Measurements from ENCODE around the gene AKT2. TPM values are rescaled to one million over a fixed set of nuclear protein-coding genes. Genes with fewer than 3 reads are reported as not detected.
A peak's percentile ranks its signal among the peaks of the same experiment; 100 is the strongest.

Gene AKT2
- total RNA-seq, 2 experiments from 2014 or later = 152 to 159 TPM

DNA sequence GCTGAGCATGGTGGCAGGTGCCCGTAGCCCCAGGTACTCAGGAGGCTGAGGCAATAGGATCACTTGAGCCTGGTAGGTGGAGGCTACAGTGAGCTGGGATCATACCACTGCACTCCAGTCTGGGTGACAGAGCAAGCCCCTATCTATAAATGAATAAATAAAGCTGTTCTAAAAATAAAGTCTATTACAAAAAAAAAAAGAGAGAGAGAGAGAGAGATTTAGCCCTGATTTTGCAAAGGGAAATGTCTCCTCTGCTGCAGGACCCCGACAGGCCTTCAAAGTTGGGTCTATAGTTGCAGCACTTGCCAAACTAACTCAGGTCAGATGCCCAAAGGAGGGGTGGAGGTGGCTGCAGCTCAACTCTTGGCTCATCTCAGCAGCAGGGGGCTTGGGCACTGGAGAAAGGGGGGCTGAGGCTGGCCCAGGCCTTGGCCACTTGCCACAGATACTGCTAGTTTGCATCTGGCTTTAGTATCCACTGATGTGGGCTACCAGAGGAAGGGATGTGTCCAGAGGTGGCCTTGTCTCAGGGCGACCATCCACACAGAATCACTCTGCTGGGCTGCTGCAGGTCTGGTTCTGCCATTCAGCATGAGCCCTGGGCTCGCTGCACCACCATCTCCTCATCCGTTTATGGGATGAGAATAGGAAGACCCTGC is 30.8 kb upstream of the AKT2 start:
- Mint-ChIP-seq H3K27ac (no peak overlapping the region), H3K36me3 (ENCODE audit: low read depth) (peaks cover 8% of the 10 kb centered on the region), H3K4me1 (ENCODE audit: low read depth) (no peaks in the 10 kb centered on the region), H3K27me3 (ENCODE audit: low read depth) (no peaks in the 10 kb centered on the region), H3K4me3 (no peak overlapping the region), H3K9me3 (no peaks in the 10 kb centered on the region)
- intact Hi-C loops (cut with micrococcal nuclease) = no loop called here
- CTCF ChIA-PET = interaction anchor here (0.6 to 3.1 kb wide), 2 partner anchors 11 to 213 kb away, joined by 3 to 14 read pairs; no protein-coding TSS in a partner anchor
- no peak for DNase-seq

- Mint-ChIP-seq H3K4me3 (no peak overlapping the region), H3K27ac (no peak overlapping the region), H3K36me3 (ENCODE audit: low read depth) (peaks cover 2% of the 10 kb centered on the region), H3K27me3 (ENCODE audit: low read depth) (no peaks in the 10 kb centered on the region), H3K4me1 (ENCODE audit: low read depth) (no peaks in the 10 kb centered on the region), H3K9me3 (no peaks in the 10 kb centered on the region)
- CTCF ChIA-PET = interaction anchor here (3.1 kb wide), 1 partner anchor 10 kb away, joined by 14 read pairs; no protein-coding TSS in a partner anchor
- intact Hi-C loops (cut with micrococcal nuclease) = no loop called here
- no peak for DNase-seq
These were observed 29.5 kb upstream of the AKT2 start for GRCh38 chr19:40314656-40315055.

- no peak for DNase-seq
- Mint-ChIP-seq H3K27ac (no peak overlapping the region), H3K27me3 (ENCODE audit: low read depth) (no peaks in the 10 kb centered on the region), H3K9me3 (no peaks in the 10 kb centered on the region), H3K36me3 (ENCODE audit: low read depth) (peaks cover 2% of the 10 kb centered on the region), H3K4me3 (no peak overlapping the region), H3K4me1 (ENCODE audit: low read depth) (no peaks in the 10 kb centered on the region)
- intact Hi-C loops (cut with micrococcal nuclease) = no loop called here
- CTCF ChIA-PET = interaction anchor here (0.7 kb wide), 1 partner anchor 221 kb away, joined by 4 read pairs; no protein-coding TSS in a partner anchor
These were observed 28.3 kb upstream of the AKT2 start for GRCh38 chr19:40313229-40313983.

DNA sequence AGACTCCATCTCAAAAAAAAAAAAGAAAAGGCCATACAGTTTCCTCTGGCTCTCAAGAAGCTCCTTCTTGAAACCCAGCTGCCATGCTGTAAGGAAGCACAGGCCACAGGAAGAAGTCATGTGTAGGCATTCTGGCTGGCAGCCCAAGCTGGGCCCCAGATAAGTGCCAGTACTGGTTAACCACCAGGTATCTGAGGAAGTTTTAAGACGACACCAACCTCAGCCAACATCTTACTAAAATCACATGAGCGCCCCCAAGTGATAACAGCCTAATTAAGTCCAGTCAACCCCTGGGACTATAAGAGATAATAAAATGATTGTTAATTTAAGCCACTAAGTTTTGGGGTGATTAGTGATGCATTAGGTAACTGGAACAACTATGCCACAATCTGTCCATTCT is 27.4 kb upstream of the AKT2 start:
- Mint-ChIP-seq H3K27ac (no peak overlapping the region), H3K4me3 (no peak overlapping the region), H3K9me3 (no peaks in the 10 kb centered on the region), H3K36me3 (ENCODE audit: low read depth) (peaks cover 2% of the 10 kb centered on the region), H3K27me3 (ENCODE audit: low read depth) (no peaks in the 10 kb centered on the region), H3K4me1 (ENCODE audit: low read depth) (no peaks in the 10 kb centered on the region)
- DNase-seq = no peak
- intact Hi-C loops (cut with micrococcal nuclease) = no loop called here
- CTCF ChIA-PET = no interaction called here

DNA sequence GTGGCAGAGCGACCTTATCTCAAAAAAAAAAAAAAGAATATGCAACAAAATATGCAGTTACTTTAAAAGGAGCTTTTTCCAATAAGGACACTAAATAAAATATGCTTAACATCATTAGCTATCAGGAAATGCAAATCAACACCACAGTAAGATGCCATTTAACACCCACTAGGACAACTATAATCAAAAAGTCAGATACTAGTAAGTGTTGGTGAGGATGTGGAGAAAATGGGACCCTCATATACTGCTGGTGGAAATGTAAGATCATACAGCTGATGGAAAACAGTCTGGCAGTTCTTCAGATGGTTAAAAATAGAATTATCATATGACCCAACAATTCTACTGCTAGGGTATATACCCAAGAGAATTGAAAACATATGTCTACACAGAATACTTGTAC is 24.5 kb upstream of the AKT2 start:
- Mint-ChIP-seq H3K4me1 (ENCODE audit: low read depth) (peaks cover 2% of the 10 kb centered on the region), H3K4me3 (no peak overlapping the region), H3K36me3 (ENCODE audit: low read depth) (no peaks in the 10 kb centered on the region), H3K27ac (no peak overlapping the region), H3K27me3 (ENCODE audit: low read depth) (no peaks in the 10 kb centered on the region), H3K9me3 (no peaks in the 10 kb centered on the region)
- CTCF ChIA-PET = interaction anchor here (0.7 kb wide), 1 partner anchor 149 kb away, joined by 6 read pairs; no protein-coding TSS in a partner anchor
- DNase-seq = no peak
- intact Hi-C loops (cut with micrococcal nuclease) = no loop called here

DNA sequence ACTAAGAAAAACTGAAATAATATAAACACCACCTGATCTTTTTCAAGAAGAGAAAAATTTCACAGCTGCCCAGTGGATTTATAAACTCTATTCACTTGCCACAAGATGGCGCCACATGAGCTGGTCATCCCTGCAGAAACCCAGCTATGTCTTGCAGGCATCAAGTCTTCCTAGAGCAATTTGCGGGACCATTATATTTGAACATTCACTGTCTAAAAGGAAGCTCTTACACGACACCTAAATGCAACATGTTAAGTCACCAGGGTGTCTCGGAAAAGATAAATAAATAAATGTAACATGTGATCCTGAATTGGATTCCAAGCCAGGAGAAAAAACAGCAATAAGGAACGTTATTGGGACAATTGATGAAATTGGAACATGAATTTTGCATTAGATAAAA is 20.3 kb upstream of the AKT2 start:
- Mint-ChIP-seq H3K9me3 (no peaks in the 10 kb centered on the region), H3K36me3 (ENCODE audit: low read depth) (no peaks in the 10 kb centered on the region), H3K27ac (no peak overlapping the region), H3K4me3 (no peak overlapping the region), H3K4me1 (ENCODE audit: low read depth) (peaks cover 2% of the 10 kb centered on the region), H3K27me3 (ENCODE audit: low read depth) (no peaks in the 10 kb centered on the region)
- intact Hi-C loops (cut with micrococcal nuclease) = loop anchor here (1.0 to 2.0 kb wide), 4 partner anchors 139 to 329 kb away; partner anchors contain the start of gene SERTAD3
- CTCF ChIA-PET = interaction anchor here (0.6 to 2.3 kb wide), 39 partner anchors 10 to 1538 kb away, joined by 3 to 14 read pairs (median 3); partner anchors contain the start of gene BLVRB
- DNase-seq = peak; percentile 90

DNA sequence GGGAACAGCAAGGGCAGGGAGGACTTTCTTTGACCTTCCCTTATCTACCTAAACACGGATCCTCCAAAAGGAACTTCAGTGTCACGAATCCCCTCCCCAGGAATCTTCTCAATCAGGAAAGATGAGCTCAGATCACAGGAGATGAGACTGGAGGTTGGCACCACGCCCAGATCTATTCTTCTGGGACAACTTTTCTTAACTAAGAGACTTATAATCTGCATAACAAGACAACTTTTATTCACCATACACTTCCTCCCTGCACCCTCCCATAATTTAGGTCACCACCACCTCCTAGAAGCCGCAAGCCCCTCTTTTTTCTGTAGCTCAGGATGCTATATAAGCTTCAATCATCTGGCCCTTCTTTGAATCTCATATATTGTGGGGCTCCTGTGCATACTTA is 19.2 kb upstream of the AKT2 start:
- Mint-ChIP-seq H3K36me3 (ENCODE audit: low read depth) (no peaks in the 10 kb centered on the region), H3K9me3 (no peaks in the 10 kb centered on the region), H3K27ac (no peak overlapping the region), H3K4me1 (ENCODE audit: low read depth) (peaks cover 2% of the 10 kb centered on the region), H3K4me3 (no peak overlapping the region), H3K27me3 (ENCODE audit: low read depth) (no peaks in the 10 kb centered on the region)
- CTCF ChIA-PET = interaction anchor here (0.7 to 2.3 kb wide), 12 partner anchors 11 to 331 kb away, joined by 3 to 14 read pairs (median 4); no protein-coding TSS in a partner anchor
- DNase-seq = no peak
- intact Hi-C loops (cut with micrococcal nuclease) = loop anchor here (2.0 kb wide), 1 partner anchor 216 kb away; no protein-coding TSS in a partner anchor

GRCh38 chr19:40303765-40304164 is 18.6 kb upstream of the AKT2 start:
- no peaks in the 10 kb centered on the region for H3K36me3 Mint-ChIP-seq (ENCODE audit: low read depth)
- no peaks in the 10 kb centered on the region for H3K9me3 Mint-ChIP-seq
- intact Hi-C loops (cut with micrococcal nuclease) = loop anchor here (2.0 kb wide), 1 partner anchor 217 kb away; no protein-coding TSS in a partner anchor
- DNase-seq = no peak
- H3K27me3 Mint-ChIP-seq (ENCODE audit: low read depth) = no peaks in the 10 kb centered on the region
- peaks cover 2% of the 10 kb centered on the region for H3K4me1 Mint-ChIP-seq (ENCODE audit: low read depth)
- H3K27ac Mint-ChIP-seq = no peak overlapping the region
- no peak overlapping the region for H3K4me3 Mint-ChIP-seq
- CTCF ChIA-PET = interaction anchor here (1.2 to 2.0 kb wide), 3 partner anchors 12 to 331 kb away, joined by 5 to 14 read pairs (median 9); no protein-coding TSS in a partner anchor

- Mint-ChIP-seq H3K36me3 (ENCODE audit: low read depth) (no peaks in the 10 kb centered on the region), H3K4me1 (ENCODE audit: low read depth) (peaks cover 2% of the 10 kb centered on the region), H3K9me3 (no peaks in the 10 kb centered on the region), H3K27me3 (ENCODE audit: low read depth) (no peaks in the 10 kb centered on the region), H3K27ac (no peak overlapping the region), H3K4me3 (no peak overlapping the region)
- CTCF ChIA-PET = interaction anchor here (0.5 kb wide), 1 partner anchor 130 kb away, joined by 5 read pairs; no protein-coding TSS in a partner anchor
- intact Hi-C loops (cut with micrococcal nuclease) = no loop called here
- DNase-seq = no peak
These were observed 17.3 kb upstream of the AKT2 start for GRCh38 chr19:40302224-40303011.

GRCh38 chr19:40300668-40301067 is 15.5 kb upstream of the AKT2 start:
- Mint-ChIP-seq H3K9me3 (no peaks in the 10 kb centered on the region), H3K4me1 (ENCODE audit: low read depth) (peaks cover 2% of the 10 kb centered on the region), H3K27me3 (ENCODE audit: low read depth) (no peaks in the 10 kb centered on the region), H3K27ac (no peak overlapping the region), H3K36me3 (ENCODE audit: low read depth) (no peaks in the 10 kb centered on the region), H3K4me3 (no peak overlapping the region)
- intact Hi-C loops (cut with micrococcal nuclease) = no loop called here
- DNase-seq = no peak
- CTCF ChIA-PET = interaction anchor here (0.7 kb wide), 1 partner anchor 204 kb away, joined by 3 read pairs; no protein-coding TSS in a partner anchor

- H3K36me3 Mint-ChIP-seq (ENCODE audit: low read depth) = no peaks in the 10 kb centered on the region
- no peak overlapping the region for H3K27ac Mint-ChIP-seq
- H3K4me1 Mint-ChIP-seq (ENCODE audit: low read depth) = no peaks in the 10 kb centered on the region
- H3K27me3 Mint-ChIP-seq (ENCODE audit: low read depth) = no peaks in the 10 kb centered on the region
- intact Hi-C loops (cut with micrococcal nuclease) = no loop called here
- CTCF ChIA-PET = interaction anchor here (1.3 kb wide), 1 partner anchor 159 kb away, joined by 3 read pairs; no protein-coding TSS in a partner anchor
- H3K4me3 Mint-ChIP-seq = no peak overlapping the region
- no peaks in the 10 kb centered on the region for H3K9me3 Mint-ChIP-seq
- DNase-seq = no peak
These were observed 12.9 kb upstream of the AKT2 start for GRCh38 chr19:40298026-40298425.

DNA sequence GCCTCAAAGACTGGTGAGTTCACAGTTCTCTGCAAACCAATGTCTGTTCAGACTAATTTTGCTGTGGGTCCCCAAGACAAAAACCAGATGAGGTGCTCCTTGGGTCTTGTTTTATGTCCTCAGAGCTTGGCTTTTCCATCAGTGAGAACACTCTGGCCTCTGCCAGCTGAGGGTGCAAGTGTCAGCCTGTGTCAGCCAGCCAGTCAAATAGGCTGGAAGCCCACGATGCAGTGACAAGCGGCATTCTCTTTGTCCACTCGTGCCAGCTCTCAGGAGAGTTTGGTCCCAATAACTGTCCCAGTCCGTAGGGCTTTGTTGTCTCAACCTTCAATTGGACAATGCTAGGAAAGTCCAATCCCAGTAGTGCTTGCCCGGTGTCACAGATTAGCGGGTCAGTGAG is 9.4 kb upstream of the AKT2 start:
- Mint-ChIP-seq H3K4me1 (ENCODE audit: low read depth) (no peaks in the 10 kb centered on the region), H3K36me3 (ENCODE audit: low read depth) (no peaks in the 10 kb centered on the region), H3K27me3 (ENCODE audit: low read depth) (no peaks in the 10 kb centered on the region), H3K4me3 (no peak overlapping the region), H3K9me3 (no peaks in the 10 kb centered on the region), H3K27ac (no peak overlapping the region)
- CTCF ChIA-PET = no interaction called here
- intact Hi-C loops (cut with micrococcal nuclease) = no loop called here
- DNase-seq = no peak
